Measurements from ENCODE around the gene SRPK3.

The SRPK3 gene

GRCh38 chrX:153771415-153772315 lies 9.2 kb upstream of the SRPK3 start:
- DNase-seq, result no peak

- DNase-seq, result no peak
Observed at GRCh38 chrX:153772316-153773217, 8.3 kb upstream of the SRPK3 start.

GRCh38 chrX:153773218-153773611 lies 7.6 kb upstream of the SRPK3 start:
- no peak for DNase-seq

GRCh38 chrX:153773741-153774575 lies 6.9 kb upstream of the SRPK3 start:
- no peak for DNase-seq

- no peak for DNase-seq
Observed at GRCh38 chrX:153774576-153775292, 6.1 kb upstream of the SRPK3 start.

GRCh38 chrX:153775293-153776119 lies 5.3 kb upstream of the SRPK3 start:
- no peak for DNase-seq

GRCh38 chrX:153776120-153776599 lies 4.7 kb upstream of the SRPK3 start:
- DNase-seq, result no peak

GRCh38 chrX:153776611-153777045 lies 4.2 kb upstream of the SRPK3 start:
- no peak for DNase-seq

- no peak for DNase-seq
Observed at GRCh38 chrX:153777261-153778090, 3.4 kb upstream of the SRPK3 start.

GRCh38 chrX:153778181-153778580 lies 2.7 kb upstream of the SRPK3 start:
- DNase-seq, result no peak

GRCh38 chrX:153778684-153779101 lies 2.1 kb upstream of the SRPK3 start:
- no peak for DNase-seq

- peak; percentile 26 for DNase-seq
Observed at GRCh38 chrX:153779891-153780677, 757 bp upstream of the SRPK3 start.

- peak; percentile 53 for DNase-seq
Observed at GRCh38 chrX:153781428-153782047, 697 bp downstream of the SRPK3 start.

GRCh38 chrX:153782313-153782712 lies 1.5 kb downstream of the SRPK3 start:
- DNase-seq, result peak; percentile 95

GRCh38 chrX:153782871-153783270 lies 2.0 kb downstream of the SRPK3 start:
- DNase-seq, result no peak

- no peak for DNase-seq
Observed at GRCh38 chrX:153783378-153784013, 2.7 kb downstream of the SRPK3 start.

GRCh38 chrX:153784325-153784967 lies 3.6 kb downstream of the SRPK3 start:
- DNase-seq, result no peak

GRCh38 chrX:153786669-153787068 lies 5.8 kb downstream of the SRPK3 start:
- DNase-seq, result no peak

Measured in DMS153 (cell line).